ENCODE results near the gene TIMM9.
A peak's percentile ranks its signal among the peaks of the same experiment; 100 is the strongest.
"Not testable (repeated sequence)": the region's sequence is repeated elsewhere in the genome, so short reads cannot be mapped to it uniquely, and the experiment has no call there.

The TIMM9 gene

DNA sequence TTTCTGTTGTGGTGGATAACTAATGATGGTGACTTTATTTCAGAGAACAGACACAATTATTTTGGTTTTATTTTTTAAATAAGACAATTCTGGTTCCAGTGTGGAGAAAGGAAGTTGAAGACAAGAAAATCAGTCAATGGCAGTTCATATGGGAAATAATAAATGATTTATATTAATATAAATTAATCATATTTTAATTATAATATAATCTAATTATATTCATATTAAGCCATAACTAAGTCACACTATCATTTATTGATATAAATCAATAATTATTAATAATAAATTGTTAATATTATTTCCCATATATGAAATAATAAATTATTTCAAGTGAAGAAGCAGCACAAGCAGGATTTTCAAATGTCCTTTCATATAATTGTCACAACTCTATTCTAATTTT lies 28.8 kb downstream of the TIMM9 start:
- no peak for DNase-seq (ENCODE audit: low spot score)

DNA sequence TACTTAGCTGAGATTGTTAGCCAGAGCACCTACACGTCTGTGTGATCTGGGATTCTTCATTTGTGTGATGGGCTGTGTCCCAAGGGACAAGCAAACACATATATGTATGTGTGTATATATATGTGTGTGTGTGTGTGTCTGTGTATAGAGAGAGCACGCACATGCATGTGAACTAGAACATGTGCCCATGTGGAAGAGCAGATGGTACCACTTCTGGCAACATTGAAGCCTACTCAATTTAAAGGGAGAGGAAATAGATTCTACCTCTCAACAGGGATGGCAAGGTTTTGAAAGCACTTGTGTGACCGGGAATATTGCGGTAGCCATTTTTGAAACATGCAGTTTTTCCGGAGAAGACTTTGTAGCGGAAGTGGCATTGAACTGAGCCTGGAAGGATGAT lies 30.2 kb downstream of the TIMM9 start:
- DNase-seq (ENCODE audit: low spot score) = no peak

GRCh38 chr14:58395812-58396788 lies 31.2 kb downstream of the TIMM9 start, which contains the start of gene TOMM20L:
TSS of gene TOMM20L (plus strand) at chr14:58395930. CDS start at chr14:58395958, 28 bp downstream.
- DNase-seq (ENCODE audit: low spot score) = peak; percentile 82

GRCh38 chr14:58395562-58395811 lies 31.8 kb downstream of the TIMM9 start:
- DNase-seq (ENCODE audit: low spot score) = no peak

DNA sequence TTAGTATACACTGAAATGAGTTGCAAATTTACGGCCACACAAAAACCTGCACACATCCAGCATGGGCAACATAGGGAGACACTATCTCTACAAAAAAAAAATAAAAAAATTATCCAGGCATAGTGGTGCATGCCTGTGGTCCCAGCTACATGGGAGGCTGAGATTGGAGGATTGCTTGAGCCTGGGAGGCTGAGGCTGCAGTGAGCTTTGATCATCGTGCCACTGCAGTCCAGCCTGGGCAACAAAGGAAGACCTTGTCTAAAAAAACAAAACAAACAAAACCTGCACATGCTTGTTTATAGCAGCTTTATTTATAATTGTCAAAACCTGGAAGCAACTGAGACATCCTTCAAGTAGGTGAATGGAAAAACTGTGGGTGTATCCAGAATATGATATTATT lies 36.5 kb downstream of the TIMM9 start:
- no peak for DNase-seq (ENCODE audit: low spot score)

DNA sequence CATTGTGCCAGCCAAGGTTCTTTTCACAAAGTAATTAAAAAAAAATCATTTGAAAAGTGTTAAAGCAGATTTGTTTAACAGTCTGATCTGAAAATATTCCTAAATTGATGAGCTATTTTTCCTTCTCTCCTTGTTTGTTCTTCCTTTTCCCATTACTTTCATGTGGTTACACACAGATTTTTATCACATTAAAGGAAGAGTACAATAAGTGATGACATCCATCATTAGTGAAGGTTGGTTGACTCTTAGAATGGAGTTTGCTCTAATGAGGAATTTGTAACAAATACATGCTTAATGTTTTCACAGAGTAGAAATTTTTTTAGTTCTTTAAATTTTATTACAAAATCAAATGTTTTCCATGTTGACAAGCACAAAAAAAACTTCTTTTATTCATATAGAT lies 50.5 kb downstream of the TIMM9 start:
- no peak for DNase-seq (ENCODE audit: low spot score)

GRCh38 chr14:58368956-58369355 lies 58.4 kb downstream of the TIMM9 start:
- DNase-seq (ENCODE audit: low spot score) = no peak

DNA sequence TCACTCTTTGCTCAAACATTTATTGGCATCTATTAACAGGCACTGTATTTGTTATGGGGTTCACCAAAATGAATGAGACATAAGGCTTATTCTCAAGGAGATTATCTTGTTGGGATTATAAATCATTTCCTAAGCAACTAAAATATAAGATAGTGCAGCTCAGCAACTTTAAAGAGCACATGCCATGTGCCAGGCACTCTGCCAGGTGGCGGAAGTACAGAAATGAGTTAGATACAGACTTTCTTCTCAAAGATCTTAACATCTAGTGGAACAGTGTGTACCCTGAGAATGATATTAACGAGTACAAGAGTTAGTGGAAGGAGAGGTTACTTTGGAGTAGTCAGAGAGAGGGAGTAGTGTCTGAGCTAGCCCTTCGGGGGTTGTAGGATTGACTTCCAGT lies 60.0 kb downstream of the TIMM9 start:
- no peak for DNase-seq (ENCODE audit: low spot score)

DNA sequence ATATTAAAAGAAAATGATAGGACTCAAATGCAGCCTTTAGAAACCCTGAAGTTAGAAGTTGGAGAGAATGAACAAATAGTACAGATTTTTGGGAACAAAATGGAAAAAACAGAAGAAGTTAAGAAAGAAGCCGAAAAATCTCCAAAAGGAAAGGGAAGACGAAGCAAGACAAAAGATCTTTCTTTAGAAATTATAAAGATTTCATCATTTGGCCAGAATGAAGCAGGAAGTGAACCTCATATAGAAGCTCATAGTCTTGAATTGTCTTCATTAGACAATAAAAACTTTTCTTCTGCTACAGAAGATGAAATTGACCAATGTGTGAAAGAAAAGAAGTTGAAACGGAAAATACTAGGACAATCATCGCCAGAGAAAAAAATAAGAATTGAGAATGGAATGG lies 63.0 kb downstream of the TIMM9 start:
- no peak for DNase-seq (ENCODE audit: low spot score)

GRCh38 chr14:58362798-58363412 lies 64.4 kb downstream of the TIMM9 start:
- DNase-seq (ENCODE audit: low spot score) = no peak

DNA sequence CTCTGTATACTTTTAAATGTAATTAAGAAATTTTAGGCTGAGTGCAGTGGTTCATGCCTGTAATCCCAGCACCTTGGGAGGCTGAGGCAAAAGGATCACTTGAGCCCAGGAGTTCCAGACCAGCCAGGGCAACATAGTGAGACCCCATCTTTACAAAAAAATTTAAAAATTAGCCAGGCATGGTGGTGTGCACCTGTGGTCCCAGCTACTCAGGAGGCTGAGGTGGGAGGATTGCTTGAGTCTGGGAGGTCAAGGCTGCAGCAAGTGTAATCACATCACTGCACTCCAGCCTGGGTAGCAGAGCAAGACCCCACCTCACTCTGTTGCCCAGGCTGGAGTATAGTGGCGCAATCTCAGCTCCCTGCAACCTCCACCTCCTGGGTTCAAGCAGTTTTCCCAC lies 65.1 kb downstream of the TIMM9 start:
- DNase-seq (ENCODE audit: low spot score) = not testable (repeated sequence)
